ENCODE measurements around the gene THOC6. TPM values are rescaled to one million over a fixed set of nuclear protein-coding genes. Genes with fewer than 3 reads are reported as not detected.
"Not testable (repeated sequence)": the region's sequence is repeated elsewhere in the genome, so short reads cannot be mapped to it uniquely, and the experiment has no call there.

The THOC6 gene
- polyA plus RNA-seq, 3 donors, result 42.4 to 59.2 (median 57.7) TPM

DNA sequence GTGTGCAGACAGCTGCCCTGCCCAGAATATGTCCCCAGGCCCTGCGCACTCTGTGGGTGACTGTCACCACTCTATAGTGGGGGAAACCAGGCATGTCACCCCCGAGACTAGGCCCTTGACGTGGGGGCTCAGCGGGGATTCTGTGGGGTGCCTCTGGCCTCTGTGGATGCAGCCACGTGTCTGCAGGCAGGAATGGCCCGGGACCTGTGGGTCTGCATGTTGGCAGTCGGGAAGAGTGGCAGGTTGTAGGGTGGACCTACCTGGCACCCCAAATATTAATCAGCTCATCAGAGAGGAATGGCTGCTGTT is 42.6 kb downstream of the THOC6 start:
- TF ChIP-seq, protein P1, sequence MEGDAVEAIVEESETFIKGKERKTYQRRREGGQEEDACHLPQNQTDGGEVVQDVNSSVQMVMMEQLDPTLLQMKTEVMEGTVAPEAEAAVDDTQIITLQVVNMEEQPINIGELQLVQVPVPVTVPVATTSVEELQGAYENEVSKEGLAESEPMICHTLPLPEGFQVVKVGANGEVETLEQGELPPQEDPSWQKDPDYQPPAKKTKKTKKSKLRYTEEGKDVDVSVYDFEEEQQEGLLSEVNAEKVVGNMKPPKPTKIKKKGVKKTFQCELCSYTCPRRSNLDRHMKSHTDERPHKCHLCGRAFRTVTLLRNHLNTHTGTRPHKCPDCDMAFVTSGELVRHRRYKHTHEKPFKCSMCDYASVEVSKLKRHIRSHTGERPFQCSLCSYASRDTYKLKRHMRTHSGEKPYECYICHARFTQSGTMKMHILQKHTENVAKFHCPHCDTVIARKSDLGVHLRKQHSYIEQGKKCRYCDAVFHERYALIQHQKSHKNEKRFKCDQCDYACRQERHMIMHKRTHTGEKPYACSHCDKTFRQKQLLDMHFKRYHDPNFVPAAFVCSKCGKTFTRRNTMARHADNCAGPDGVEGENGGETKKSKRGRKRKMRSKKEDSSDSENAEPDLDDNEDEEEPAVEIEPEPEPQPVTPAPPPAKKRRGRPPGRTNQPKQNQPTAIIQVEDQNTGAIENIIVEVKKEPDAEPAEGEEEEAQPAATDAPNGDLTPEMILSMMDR (IDR thresholded peaks at IDR 0.05), result no peak
- no peaks in the 10 kb centered on the region for H3K36me3 ChIP-seq (replicated peaks in 1 of 2; ENCODE audit: control insufficient read depth in 1 of 2, insufficient read depth in 2 of 2, low read length in 2 of 2)
- no peak overlapping the region for H3K9ac ChIP-seq (ENCODE audit: insufficient read depth, low read length, poor library complexity, severe bottlenecking)
- H3K79me2 ChIP-seq (ENCODE audit: insufficient read depth, low read length), result no peaks in the 10 kb centered on the region
- H3K4me3 ChIP-seq (replicated peaks in 1 of 3; ENCODE audit: low read depth in 2 of 3, low read length in 3 of 3), result no peak overlapping the region
- H3K9me3 ChIP-seq (replicated peaks in 1 of 2; ENCODE audit: control insufficient read depth in 1 of 2, insufficient read depth in 1 of 2, low read length in 2 of 2), result no peaks in the 10 kb centered on the region
- peaks cover 0 to 7% (median 3%) of the 10 kb centered on the region in 3 donors for H3K27me3 Mint-ChIP-seq (ENCODE audit: low read depth in 3 of 3)
- intact Hi-C loops (cut with micrococcal nuclease), result no loop called here
- no peak overlapping the region for H3K27ac ChIP-seq (ENCODE audit: low read depth in 1 of 2, low read length in 2 of 2)
- H3K4me2 ChIP-seq (replicated peaks; ENCODE audit: extremely low read depth, low read length, poor library complexity, severe bottlenecking), result no peak overlapping the region
- peaks cover 32% of the 10 kb centered on the region for H3K4me1 Mint-ChIP-seq
- no peak overlapping the region for H3K27ac Mint-ChIP-seq
- H2AFZ ChIP-seq (ENCODE audit: insufficient read depth, low read depth, low read length, poor library complexity, severe bottlenecking), result no peak overlapping the region
- 100% methylated on average over 4 of the region's 7 CpGs for WGBS (ENCODE audit: insufficient coverage)
- H3K36me3 Mint-ChIP-seq, result no peaks in the 10 kb centered on the region
- no peaks in the 10 kb centered on the region for H4K20me1 ChIP-seq (ENCODE audit: insufficient read depth, low read length)
- no peak for DNase-seq
- peak overlapping the region in 1 of 2 donors; percentile 54 for H3K4me3 Mint-ChIP-seq
- peaks cover 21 to 33% of the 10 kb centered on the region in 2 donors for H3K4me1 ChIP-seq (ENCODE audit: control insufficient read depth in 1 of 2, insufficient read depth in 2 of 2, low read length in 2 of 2)
- no peaks in the 10 kb centered on the region for H3K27me3 ChIP-seq (ENCODE audit: control insufficient read depth in 2 of 2, insufficient read depth in 2 of 2, low read length in 2 of 2)
- peaks cover 0 to 4% (median 0%) of the 10 kb centered on the region in 7 donors for H3K9me3 Mint-ChIP-seq

DNA sequence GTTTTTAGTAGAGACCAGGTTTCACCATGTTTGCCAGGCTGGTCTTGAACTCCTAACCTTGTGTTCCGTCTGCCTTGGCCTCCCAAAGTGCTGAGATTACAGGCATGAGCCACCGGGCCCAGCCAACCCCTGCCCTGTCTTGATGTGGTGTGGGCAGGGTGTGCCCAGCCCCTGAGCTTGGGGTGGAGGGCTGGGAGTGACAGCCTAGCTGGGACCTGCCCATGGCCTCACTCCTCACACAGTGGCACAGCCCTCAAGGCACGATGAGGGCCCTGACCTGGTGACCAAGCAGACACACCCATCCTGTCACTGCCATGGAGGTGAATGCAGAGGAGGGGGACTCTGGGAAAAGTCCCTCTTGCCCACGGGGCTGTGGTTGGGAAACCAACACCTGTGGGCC is 44.7 kb downstream of the THOC6 start:
- no peaks in the 10 kb centered on the region for H3K27me3 ChIP-seq (ENCODE audit: control insufficient read depth in 2 of 2, insufficient read depth in 2 of 2, low read length in 2 of 2)
- H3K4me1 ChIP-seq (ENCODE audit: control insufficient read depth in 1 of 2, insufficient read depth in 2 of 2, low read length in 2 of 2), result peaks cover 20 to 34% of the 10 kb centered on the region in 2 donors
- intact Hi-C loops (cut with micrococcal nuclease), result no loop called here
- no peaks in the 10 kb centered on the region for H3K79me2 ChIP-seq (ENCODE audit: insufficient read depth, low read length)
- H2AFZ ChIP-seq (ENCODE audit: insufficient read depth, low read depth, low read length, poor library complexity, severe bottlenecking), result no peak overlapping the region
- no peaks in the 10 kb centered on the region for H4K20me1 ChIP-seq (ENCODE audit: insufficient read depth, low read length)
- H3K36me3 Mint-ChIP-seq, result no peaks in the 10 kb centered on the region
- WGBS (ENCODE audit: insufficient coverage), result no CpG with 5 or more reads among the region's 4 CpGs
- H3K4me2 ChIP-seq (replicated peaks; ENCODE audit: extremely low read depth, low read length, poor library complexity, severe bottlenecking), result no peak overlapping the region
- peaks cover 36% of the 10 kb centered on the region for H3K4me1 Mint-ChIP-seq
- no peak overlapping the region for H3K27ac Mint-ChIP-seq
- H3K9me3 ChIP-seq (replicated peaks in 1 of 2; ENCODE audit: control insufficient read depth in 1 of 2, insufficient read depth in 1 of 2, low read length in 2 of 2), result no peaks in the 10 kb centered on the region
- H3K27me3 Mint-ChIP-seq (ENCODE audit: low read depth in 3 of 3), result peaks cover 0 to 7% (median 6%) of the 10 kb centered on the region in 3 donors
- no peak overlapping the region for H3K4me3 ChIP-seq (replicated peaks in 1 of 3; ENCODE audit: low read depth in 2 of 3, low read length in 3 of 3)
- no peaks in the 10 kb centered on the region for H3K36me3 ChIP-seq (replicated peaks in 1 of 2; ENCODE audit: control insufficient read depth in 1 of 2, insufficient read depth in 2 of 2, low read length in 2 of 2)
- no peak overlapping the region for H3K4me3 Mint-ChIP-seq
- no peak overlapping the region for H3K9ac ChIP-seq (ENCODE audit: insufficient read depth, low read length, poor library complexity, severe bottlenecking)
- DNase-seq, result no peak
- no peak overlapping the region for H3K27ac ChIP-seq (ENCODE audit: low read depth in 1 of 2, low read length in 2 of 2)
- peaks cover 0 to 4% (median 0%) of the 10 kb centered on the region in 7 donors for H3K9me3 Mint-ChIP-seq
- TF ChIP-seq, protein P1 (IDR thresholded peaks at IDR 0.05), result no peak

DNA sequence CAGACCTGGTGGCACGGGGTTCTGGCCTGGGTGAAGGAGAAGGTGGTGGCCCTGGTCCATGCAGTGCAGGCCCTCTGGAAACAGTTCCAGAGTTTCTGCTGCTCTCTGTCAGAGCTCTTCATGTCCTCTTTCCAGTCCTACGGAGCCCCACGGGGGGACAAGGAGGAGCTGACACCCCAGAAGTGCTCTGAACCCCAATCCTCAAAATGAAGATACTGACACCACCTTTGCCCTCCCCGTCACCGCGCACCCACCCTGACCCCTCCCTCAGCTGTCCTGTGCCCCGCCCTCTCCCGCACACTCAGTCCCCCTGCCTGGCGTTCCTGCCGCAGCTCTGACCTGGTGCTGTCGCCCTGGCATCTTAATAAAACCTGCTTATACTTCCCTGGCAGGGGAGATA is 45.3 kb downstream of the THOC6 start:
- H2AFZ ChIP-seq (ENCODE audit: insufficient read depth, low read depth, low read length, poor library complexity, severe bottlenecking); intact Hi-C loops (cut with micrococcal nuclease); H3K27me3 Mint-ChIP-seq (ENCODE audit: low read depth in 3 of 3); H3K27me3 ChIP-seq (ENCODE audit: control insufficient read depth in 2 of 2, insufficient read depth in 2 of 2, low read length in 2 of 2); H3K9me3 ChIP-seq (replicated peaks in 1 of 2; ENCODE audit: control insufficient read depth in 1 of 2, insufficient read depth in 1 of 2, low read length in 2 of 2); DNase-seq; H3K9me3 Mint-ChIP-seq; H3K36me3 ChIP-seq (replicated peaks in 1 of 2; ENCODE audit: control insufficient read depth in 1 of 2, insufficient read depth in 2 of 2, low read length in 2 of 2); H3K27ac ChIP-seq (ENCODE audit: low read depth in 1 of 2, low read length in 2 of 2); H3K4me2 ChIP-seq (replicated peaks; ENCODE audit: extremely low read depth, low read length, poor library complexity, severe bottlenecking); H3K79me2 ChIP-seq (ENCODE audit: insufficient read depth, low read length); H3K9ac ChIP-seq (ENCODE audit: insufficient read depth, low read length, poor library complexity, severe bottlenecking); H4K20me1 ChIP-seq (ENCODE audit: insufficient read depth, low read length); H3K36me3 Mint-ChIP-seq; H3K27ac Mint-ChIP-seq; H3K4me3 Mint-ChIP-seq; H3K4me3 ChIP-seq (replicated peaks in 1 of 3; ENCODE audit: low read depth in 2 of 3, low read length in 3 of 3): not testable (repeated sequence)
- 92% methylated on average over 9 of the region's 11 CpGs for WGBS (ENCODE audit: insufficient coverage)
- H3K4me1 Mint-ChIP-seq, result peaks cover 43% of the 10 kb centered on the region
- peaks cover 27 to 41% of the 10 kb centered on the region in 2 donors for H3K4me1 ChIP-seq (ENCODE audit: control insufficient read depth in 1 of 2, insufficient read depth in 2 of 2, low read length in 2 of 2)
